ENCODE data around the gene KRTAP19-7.

GRCh38 chr21:30515681-30516080, 45.4 kb downstream of the KRTAP19-7 start:
- TF ChIP-seq CTCF (IDR thresholded peaks at IDR 0.05) (no peak), POLR2A (IDR thresholded peaks at IDR 0.05; ENCODE audit: low read depth) (no peak), POLR2AphosphoS5 (IDR thresholded peaks at IDR 0.05) (no peak)
